Activated CD4-positive, alpha-beta T cell treated with anti-CD3 and anti-CD28 coated beads, Interleukin-10, Interleukin-2, amounts not matched to agents 100 ng/mL and 50 ng/mL, durations not matched to agents 16 hours and 8 hours (primary cell): ENCODE data around the gene MAB21L2.

Source experiments
- DNase-seq: peaks from one replicate; pipeline ENCODE4 v3.0.0-alpha.2; 2020

The MAB21L2 gene

DNA sequence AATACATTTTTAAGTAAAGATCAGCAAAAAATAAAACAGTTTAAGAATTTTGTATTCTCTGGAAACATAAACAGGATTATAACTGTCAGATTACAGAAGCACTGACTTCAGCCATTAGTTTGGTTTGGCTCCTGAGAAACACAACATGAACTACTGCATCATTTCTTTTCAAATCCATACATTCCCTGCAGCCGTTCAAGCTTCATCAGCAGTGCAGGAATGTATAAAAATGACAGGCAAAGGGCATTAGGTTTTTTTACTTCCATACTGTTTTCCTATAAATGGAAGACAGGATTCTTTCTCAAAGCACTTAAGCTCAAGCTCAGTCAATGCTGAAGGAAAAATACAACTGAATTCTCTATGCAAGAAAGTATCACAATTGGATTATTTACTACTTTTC is 4.2 kb upstream of the MAB21L2 start:
- DNase-seq: no peak

DNA sequence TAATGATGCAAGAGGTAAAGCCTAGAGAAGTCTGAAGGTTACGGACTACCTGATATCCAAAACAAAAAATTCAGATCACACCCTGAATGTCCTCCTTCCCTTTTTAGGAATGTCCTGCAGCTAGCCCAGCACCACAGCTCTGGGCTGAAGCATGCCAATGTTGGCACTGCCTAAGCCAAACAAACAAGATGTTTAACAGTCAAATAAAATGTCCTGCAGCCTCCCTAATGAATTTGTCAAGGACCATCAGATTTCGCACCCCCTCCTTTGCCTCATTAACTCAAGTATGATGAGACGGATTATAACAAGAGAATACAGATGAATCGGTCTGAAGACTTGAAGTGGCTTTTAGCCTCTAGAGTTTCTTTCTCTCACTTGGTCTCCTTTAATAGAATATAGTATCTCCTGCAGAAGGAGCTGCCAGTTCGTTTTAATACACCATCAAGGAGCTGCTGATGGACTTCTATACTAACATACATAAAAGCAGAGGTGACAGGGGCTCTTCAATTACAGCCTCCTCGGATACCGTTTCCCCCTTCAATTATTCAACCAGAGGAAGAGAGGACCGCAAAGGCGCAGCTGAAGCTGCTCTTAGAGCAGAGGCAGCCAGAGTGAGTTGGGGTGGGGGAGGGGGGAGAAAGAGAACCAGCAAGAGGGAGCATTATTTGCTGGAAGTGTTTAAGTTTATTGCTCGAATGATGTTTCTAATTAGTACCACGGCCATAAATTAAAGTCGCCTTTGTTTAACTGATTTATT is 3.0 kb upstream of the MAB21L2 start:
- no peak for DNase-seq

DNA sequence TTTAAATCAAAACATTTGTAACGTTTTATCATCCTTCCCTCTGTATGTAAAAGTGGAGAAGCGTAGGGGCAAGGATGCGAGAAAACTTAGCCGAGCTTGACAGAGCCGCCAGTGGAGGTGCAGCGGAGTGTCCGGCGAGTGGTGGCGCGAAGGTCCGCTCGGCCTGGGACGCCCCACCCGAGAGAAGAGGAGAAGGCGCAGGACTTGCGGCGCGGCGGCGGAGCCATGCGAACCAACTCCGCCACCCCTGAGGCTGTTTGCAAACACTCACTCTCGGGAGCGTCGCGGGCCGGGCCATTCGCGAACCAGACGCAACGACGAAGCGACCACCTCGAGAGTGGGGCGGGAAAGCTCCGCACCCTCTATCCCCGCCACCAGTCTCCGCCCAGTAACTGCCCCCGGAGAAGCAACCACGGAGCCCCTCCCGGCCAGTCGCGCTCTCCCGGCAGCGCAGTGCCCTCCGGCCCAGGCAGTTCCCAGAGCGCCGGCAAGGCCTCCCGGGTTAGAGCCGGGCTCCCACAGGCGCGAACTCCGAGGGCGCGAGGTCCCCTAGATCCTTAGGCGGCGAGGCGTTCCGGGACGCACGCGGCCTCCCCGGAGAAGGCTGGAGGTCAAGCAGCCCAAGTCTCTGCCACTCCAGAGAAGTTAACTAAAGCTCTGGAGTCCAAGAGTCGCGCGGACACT is 2.3 kb upstream of the MAB21L2 start:
- DNase-seq: no peak

DNA sequence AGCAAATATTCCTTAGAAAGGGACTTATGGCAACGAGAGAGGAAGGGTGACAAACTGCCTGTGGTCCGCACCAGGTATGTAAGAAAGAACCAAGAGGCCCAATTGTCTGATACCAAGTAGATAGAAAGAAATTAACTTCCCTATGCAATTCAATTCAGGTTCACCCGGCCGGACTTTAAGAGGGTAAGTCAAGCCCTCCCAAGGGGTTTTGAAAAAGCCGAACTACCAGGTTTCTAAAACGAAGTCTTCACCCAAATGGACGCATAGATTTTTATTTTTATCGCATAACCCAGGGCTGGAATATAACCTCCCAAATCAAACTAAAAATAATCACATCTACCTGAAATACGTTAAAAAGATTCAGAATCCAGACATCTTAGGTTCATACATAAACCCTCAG is 1.6 kb upstream of the MAB21L2 start:
- no peak for DNase-seq

DNA sequence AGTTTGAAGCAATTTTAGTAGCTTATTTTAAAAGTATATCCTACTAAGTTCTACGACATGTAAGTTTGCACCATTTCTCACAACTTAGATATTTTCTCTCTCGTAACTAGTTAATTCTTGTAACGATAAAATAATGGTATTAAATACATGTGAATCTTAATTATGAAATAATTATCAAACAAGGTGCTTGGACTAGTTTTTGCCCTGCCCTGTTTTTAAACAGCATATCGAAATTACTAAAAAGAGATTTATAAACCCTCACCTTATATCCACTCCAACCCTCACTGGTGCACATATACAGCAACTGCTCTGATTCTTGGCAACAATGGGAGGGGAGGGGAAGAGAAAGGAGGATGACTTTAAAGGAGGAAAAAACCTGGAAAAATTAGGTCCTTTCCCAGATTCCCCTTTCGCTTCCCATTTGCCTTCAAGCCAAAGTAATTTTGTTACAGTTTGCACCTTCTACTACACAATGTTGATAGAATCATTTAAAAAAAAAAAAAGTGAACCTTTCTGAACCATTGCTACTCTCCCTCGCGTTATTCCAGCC is 820 bp upstream of the MAB21L2 start:
- no peak for DNase-seq

DNA sequence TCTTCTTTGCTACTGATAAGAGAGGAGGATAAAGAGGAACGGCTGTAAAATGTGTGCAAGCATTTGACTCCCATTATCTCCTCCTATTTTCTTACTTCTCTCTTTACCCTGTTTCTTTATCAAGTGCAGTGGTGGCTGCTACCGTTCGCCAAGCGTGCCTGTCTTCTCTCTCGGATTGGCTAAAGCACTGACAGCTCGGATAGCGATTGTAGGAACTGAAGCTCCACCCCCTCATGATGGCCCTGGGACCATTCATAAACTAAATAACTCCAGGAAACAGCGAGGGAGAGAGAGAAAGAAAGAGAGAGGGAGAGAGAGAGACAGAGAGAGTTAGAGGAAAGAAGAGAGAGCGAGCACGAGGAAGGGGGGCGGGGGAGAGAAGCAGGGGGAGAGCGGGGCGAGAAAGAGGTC is 305 bp upstream of the MAB21L2 start:
- DNase-seq: no peak

DNA sequence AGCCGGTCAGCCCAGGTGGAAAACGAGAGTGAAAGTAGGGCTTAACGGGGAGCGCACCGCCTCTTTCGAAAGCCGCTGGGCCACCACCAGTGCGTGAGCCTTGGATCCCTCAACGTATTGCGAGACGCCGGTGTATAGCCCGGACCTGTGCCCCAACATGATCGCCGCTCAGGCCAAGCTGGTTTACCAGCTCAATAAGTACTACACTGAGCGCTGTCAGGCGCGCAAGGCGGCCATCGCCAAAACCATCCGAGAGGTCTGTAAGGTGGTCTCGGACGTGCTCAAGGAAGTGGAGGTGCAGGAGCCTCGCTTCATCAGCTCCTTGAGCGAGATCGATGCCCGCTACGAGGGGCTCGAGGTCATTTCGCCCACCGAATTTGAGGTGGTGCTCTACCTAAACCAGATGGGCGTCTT is 929 bp downstream of the MAB21L2 start:
- no peak for DNase-seq

DNA sequence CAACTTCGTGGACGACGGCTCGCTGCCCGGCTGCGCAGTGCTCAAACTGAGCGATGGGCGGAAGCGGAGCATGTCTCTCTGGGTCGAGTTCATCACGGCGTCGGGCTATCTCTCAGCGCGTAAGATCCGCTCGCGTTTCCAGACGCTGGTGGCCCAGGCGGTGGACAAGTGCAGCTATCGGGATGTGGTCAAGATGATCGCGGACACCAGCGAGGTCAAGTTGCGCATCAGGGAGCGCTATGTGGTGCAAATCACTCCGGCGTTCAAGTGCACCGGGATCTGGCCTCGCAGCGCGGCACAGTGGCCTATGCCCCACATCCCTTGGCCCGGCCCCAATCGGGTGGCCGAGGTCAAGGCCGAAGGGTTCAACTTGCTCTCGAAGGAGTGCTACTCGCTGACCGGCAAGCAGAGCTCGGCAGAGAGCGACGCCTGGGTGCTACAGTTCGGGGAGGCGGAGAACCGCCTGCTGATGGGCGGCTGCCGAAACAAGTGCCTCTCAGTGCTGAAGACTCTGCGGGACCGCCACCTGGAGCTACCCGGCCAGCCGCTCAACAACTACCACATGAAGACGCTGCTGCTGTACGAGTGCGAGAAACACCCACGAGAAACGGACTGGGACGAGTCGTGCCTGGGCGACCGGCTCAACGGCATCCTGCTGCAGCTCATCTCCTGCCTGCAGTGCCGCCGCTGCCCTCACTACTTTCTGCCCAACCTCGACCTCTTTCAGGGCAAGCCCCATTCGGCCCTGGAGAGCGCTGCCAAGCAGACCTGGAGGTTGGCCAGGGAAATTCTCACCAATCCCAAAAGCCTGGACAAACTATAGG is 1.5 kb downstream of the MAB21L2 start:
- DNase-seq: no peak

DNA sequence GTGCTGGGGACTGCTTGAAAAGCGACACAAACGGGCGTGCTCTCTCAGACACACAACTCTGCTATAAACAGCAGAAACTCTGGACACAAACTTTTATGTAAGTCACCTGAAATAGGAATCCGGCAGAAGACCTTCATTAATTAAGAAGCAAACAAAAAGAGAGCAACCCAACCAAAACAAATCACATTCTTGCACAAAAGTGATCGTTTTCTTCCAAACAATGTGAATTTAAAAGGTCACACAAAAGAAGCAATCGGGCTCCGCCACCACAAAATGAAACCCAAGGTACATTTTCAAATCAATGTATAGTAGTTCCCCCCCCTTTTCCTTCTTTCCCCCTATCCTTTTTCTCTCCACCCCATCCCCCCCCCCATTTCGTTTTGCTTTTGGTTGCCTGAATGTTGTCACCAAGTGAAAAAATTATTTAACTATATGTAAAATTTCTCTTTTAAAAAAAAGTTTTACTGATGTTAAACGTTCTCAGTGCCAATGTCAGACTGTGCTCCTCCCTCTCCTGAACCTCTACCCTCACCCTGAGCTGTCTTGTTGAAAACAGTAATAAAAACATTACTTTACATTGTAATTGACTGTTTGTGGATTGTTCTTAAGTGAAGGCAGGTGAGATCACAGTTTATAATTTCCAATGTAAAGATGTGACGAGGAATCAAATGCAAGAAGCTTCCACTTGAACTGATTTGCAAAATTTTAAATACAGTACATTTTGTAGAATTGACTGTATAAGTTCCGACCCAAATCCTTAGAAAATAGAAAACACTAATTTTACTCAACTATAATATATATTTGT is 2.4 kb downstream of the MAB21L2 start:
- DNase-seq: no peak

DNA sequence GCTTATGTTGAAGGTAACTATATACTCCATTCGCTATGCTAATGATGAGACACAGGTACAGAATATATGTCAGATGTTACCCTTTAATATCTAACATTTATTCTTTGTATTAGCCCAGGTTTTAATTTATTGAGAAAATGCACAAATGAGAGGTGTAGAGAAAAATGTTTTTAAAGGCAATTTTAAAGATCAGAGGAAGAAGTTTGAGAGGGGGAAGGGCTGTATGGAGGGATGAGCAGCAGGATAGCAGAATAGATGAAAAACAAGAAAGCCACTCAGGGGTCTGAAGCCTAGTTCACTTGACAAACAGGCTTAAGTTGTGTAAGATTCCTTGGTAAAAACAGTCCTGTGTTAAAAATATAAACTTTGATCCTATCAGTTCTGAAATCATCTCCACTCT is 3.7 kb downstream of the MAB21L2 start:
- DNase-seq: no peak

DNA sequence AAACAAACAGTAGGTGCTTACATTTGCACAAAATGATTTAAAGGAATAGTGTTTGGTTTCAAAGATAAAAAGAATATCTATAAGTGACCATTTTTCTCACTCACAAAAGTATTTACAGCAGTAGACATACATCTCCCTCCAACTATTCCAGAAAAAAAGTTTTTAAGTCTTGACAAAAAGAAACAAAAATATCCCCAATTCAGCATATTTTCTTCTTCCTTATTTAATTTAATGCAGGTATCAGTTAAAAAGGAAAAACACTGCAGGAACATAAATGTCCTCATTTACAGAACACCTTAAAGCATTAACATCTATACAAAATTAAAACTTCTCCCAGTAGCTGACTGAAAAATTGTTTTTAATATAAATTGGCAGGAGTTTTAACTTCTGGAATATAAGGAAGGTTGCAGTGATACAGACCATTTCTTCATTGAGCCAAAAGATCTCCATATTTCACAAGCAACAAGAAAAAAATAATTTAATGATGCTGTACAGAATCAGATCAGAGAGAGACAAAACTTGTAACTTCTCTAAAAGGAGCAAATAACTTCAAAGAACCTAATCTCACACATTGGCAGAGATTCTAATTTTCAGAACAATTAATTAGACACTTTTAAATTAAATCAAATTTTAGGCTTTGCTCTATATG is 4.3 kb downstream of the MAB21L2 start:
- DNase-seq: no peak

DNA sequence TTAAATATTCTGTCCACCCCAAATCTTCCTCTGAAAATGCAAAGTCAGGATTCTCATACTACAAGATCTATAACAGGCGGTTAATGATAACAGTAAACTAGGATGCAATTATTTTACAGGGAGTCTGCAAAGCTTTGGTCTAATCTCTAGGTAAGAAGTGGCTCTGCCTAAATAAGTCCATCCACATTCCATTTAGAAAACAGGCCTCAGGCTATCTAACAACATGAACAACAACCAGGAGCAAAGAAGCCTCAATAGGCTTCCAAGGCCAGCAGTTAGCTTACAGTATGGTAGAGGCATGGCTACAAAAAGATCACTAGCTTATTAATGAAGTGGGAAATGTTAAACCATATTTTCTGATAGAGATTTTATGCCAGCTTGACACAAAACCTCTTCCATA is 6.4 kb downstream of the MAB21L2 start:
- DNase-seq: no peak

DNA sequence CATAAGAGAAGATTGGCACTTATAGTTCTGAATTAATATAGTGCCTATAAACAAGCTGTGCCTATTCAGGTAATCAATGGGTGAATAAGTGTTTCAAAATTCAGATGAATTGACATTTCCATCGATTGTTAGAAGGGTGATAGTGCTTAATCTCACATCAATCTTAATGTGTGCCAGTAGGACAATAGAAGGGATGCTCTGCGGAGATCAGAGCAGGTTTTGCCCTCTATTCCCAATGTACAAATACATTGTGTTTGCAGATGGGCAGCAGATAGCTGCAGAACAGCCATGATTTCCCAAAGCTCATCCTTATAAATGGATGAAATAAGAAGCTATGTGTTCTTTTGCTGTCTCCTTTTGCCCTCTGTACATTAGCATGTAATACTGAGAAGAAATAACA is 7.2 kb downstream of the MAB21L2 start:
- DNase-seq: no peak

DNA sequence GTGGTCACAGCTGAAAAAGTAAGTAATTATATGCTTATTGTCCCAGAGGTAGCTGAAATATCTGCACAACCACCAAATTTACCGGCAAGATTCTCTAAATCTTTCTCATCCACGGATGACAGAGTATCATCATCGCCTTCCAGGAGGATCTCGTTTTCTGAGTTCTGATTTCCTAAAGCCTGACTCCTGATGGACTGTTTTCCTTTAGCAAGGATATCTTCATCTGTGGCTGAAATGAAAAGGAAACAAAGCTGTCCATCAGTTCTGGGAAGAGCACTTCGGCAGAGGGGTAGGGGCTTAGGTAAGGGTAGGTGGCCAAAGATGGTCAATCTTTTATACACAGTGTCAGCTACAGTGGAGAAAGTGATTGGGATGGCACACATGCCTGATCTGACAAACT is 8.7 kb downstream of the MAB21L2 start:
- DNase-seq: no peak

DNA sequence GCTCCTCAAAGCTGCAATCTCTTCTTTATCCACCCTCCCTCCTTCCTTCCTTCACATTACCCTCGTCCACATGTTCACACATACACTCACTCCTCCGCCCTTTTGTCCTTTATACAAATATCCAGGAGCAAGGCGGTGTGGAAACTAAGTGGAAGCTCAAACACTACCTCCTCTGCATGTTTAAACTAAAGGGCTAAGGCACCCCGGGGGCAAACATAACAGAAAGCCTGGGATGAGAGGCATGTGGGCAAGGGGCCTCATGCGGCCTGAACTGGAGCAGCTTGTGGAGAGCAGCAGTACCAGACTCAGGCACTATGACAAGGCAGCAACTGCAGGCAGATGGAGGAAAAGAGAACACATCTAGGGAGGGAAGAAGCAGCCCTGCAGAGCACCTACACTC is 9.5 kb downstream of the MAB21L2 start:
- no peak for DNase-seq

DNA sequence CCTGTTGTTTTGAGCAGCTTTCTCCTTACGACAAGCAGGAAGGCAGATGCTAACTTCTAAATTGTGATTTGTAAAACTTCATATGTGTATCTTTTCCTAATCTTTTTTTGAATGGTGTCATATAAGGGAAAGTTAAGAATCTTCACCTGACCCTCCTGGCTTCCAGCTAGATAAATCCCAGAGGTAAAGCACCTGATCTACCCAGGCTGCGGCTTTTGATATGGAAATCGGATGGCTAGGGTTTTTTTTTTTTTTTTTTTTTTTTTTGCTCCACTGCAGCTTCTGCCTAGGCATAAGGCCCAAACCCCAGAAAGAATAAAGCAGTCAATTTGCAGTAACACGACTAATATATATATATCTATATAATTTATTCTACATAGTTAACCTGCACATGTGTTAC is 10.0 kb downstream of the MAB21L2 start:
- DNase-seq: no peak

DNA sequence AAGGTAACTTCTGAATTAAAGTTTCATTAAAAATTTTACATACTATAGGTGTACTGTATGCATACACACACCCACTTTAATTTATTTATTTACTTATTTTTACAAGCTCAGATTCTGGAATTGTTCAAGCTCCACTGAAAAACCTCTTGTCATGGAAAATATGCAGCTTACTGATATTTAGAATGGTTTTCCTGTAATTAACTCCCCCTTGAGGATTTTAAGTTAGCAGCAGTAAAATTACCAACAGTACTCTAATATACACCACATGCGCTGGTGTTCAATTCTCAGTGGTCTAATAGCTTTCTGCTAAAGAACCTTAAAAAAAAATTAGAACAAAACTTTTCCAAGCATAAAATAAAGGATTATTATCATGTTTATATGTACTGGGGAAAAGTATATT is 12.0 kb downstream of the MAB21L2 start:
- DNase-seq: no peak

DNA sequence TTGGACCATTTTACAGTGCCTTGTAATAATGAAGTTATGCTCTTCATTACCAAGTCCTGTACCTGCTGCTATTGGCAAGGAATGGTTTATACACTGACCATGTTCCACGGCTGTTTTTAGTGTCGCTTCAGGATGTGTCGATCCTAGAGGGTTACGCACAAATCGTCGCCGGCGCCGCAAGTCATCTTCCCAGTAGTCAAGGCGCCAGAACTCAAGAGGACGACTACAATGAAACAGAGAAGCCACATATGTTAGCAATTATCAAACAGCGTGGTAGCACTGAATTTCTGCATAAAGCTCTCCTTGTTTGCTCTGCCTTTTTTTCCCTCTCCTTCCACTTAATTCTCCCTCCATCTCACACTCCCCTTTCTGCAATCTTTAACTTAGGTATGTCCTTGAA is 17.0 kb downstream of the MAB21L2 start:
- DNase-seq: no peak

DNA sequence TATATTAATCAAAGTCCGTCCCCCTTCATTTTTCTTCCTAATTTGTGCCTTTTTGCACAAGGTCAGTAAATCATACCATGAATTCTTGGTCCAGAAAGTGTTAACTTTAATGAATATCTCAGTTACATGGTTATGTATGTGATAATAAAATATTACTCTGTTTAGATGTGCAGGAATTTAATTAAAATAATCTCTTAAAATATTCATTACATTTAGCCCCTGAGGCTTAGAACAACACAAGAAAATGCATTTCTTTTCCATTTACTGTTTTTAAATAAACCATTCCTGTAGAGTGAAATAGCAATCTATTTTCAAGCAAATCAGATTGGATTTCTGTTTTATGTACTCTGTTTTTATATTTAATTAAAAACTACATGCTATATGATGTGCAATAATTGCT is 17.6 kb downstream of the MAB21L2 start:
- no peak for DNase-seq

DNA sequence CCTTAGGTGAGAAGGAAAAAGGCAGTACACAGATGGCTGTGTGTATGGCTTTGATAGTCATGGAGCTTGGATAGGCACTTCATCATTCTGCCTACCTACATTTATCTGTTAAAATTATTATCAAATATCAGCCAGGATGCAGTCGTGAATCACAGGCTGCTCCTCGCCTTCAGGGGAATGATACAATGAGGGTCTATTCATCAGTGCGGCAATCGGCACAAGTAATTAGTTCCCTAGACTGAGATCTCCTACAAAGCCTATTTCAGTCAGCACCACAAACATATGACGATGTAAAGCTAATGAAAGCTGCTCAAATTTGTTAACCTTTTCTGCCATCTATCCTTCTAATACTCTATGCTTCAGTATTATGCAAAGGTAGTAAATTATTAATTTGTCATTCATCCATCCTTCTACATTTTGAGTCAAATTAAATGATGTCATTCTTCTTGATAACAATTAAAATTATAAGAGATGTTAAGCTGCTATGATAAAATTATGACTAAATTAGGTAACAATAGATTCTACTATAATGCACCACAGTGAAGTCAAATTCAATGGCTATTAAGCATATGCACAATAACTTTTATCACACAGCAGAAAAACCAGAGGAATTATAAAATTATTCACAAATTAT is 19.0 kb downstream of the MAB21L2 start:
- DNase-seq: no peak

DNA sequence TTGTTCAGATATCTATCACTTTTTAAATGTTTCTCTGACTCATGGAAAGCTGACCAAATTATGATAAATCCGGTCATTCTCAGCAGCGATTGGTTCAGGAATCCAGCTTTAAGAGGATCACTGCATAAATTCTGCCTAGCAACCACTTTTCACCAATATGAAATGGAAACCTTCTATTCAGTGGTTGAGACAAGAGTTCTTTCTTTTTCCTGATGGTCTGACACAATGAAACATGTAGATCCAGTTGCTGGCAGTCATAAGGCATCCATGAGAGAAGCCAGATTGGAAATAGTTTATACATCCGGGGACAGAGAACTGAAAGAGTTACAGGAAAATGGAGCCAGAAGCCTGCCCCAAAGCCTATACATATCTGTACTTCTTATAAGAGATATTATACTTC is 27.2 kb downstream of the MAB21L2 start:
- DNase-seq: no peak

DNA sequence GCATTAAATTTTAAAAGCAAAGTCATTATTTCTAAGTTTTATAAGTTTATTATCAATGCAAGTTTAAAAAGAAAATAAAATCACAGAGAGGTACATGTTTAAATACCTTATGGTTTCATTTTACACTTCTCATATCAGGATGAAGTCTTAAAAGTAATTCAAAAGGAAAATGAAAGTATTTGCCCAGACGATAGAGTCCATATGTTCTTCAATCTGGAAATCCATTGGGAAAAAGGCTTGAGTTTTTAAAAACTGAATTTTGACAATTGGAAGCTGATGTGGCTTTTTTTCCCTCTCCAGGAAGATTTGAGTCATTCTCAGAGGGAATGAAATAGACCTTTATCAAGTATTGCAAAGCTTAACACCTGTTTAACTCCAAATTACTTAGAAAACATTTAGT is 37.1 kb downstream of the MAB21L2 start:
- no peak for DNase-seq
